Naive B cell (primary cell): Measurements from ENCODE around the gene ARFGAP3. TPM values are rescaled to one million over a fixed set of nuclear protein-coding genes. Genes with fewer than 3 reads are reported as not detected.
"Not testable (repeated sequence)": the region's sequence is repeated elsewhere in the genome, so short reads cannot be mapped to it uniquely, and the experiment has no call there.

Experiments used
- ATAC-seq, 2 donors: fragments of 150-1000 bp; cut with Tn5 transposase; 2 replicates each; pipeline ENCODE4 v1.10.0; 2021; ENCODE audit warnings: low read depth in 2 of 2, mild to moderate bottlenecking in 2 of 2, moderate library complexity in 2 of 2
- DNase-seq: peaks from one replicate; pipeline ENCODE4 v3.0.0; 2022
- H3K27ac Mint-ChIP-seq, 6 donors: one replicate each; pipeline ENCODE4 v1.8.0; 2020 to 2022; ENCODE audit warnings: mild to moderate bottlenecking in 6 of 6, mixed read lengths in 6 of 6, moderate library complexity in 5 of 6, inconsistent platforms in 2 of 6
- H3K27me3 Mint-ChIP-seq, 3 donors: one replicate each; pipeline ENCODE4 v1.8.0; 2021 to 2022; ENCODE audit warnings: mixed read lengths in 3 of 3, mild to moderate bottlenecking in 1 of 3
- H3K36me3 Mint-ChIP-seq, 2 donors: one replicate each; pipeline ENCODE4 v1.8.0; 2020 to 2022; ENCODE audit warnings: mixed read lengths in 2 of 2, inconsistent platforms in 1 of 2, mild to moderate bottlenecking in 1 of 2
- H3K4me1 Mint-ChIP-seq, 3 donors: one replicate each; pipeline ENCODE4 v1.8.0; 2020 to 2022; ENCODE audit warnings: mixed read lengths in 3 of 3, inconsistent platforms in 1 of 3, mild to moderate bottlenecking in 1 of 3, moderate library complexity in 1 of 3
- H3K4me3 Mint-ChIP-seq, 8 donors: one replicate each; pipeline ENCODE4 v1.8.0; 2020 to 2022; ENCODE audit warnings: mild to moderate bottlenecking in 8 of 8, mixed read lengths in 8 of 8, moderate library complexity in 8 of 8, inconsistent platforms in 2 of 8
- H3K9me3 Mint-ChIP-seq, 7 donors: one replicate each; pipeline ENCODE4 v1.8.0; 2020 to 2022; ENCODE audit warnings: mixed read lengths in 7 of 7, mild to moderate bottlenecking in 5 of 7, inconsistent platforms in 2 of 7, moderate library complexity in 1 of 7
- polyA plus RNA-seq, 6 donors: library from polyadenylated mRNA; unstranded; fragments of 300-500 nt; fragmentation: Illumina TruSeq; gene quantifications; one replicate each; pipeline ENCODE4 v1.2.3, GENCODE V29; 2021; ENCODE audit warnings: low read depth in 6 of 6

The ARFGAP3 gene
- polyA plus RNA-seq, 6 donors from 2014 or later: 24.2 to 48.6 (median 35.3) TPM

- no peak for ATAC-seq
- DNase-seq: no peak
- Mint-ChIP-seq H3K27ac (peak overlapping the region in 2 of 6 donors; percentile 15 to 46), H3K36me3 (no peaks in the 10 kb centered on the region), H3K4me1 (no peaks in the 10 kb centered on the region), H3K27me3 (peaks cover 0 to 5% (median 0%) of the 10 kb centered on the region in 3 donors), H3K9me3 (no peaks in the 10 kb centered on the region), H3K4me3 (peak overlapping the region in 1 of 8 donors; percentile 42)
Measured at GRCh38 chr22:42788021-42788420, 69.1 kb downstream of the ARFGAP3 start.

- Mint-ChIP-seq H3K36me3 (no peaks in the 10 kb centered on the region), H3K27me3 (peaks cover 0 to 5% (median 0%) of the 10 kb centered on the region in 3 donors), H3K27ac (peak overlapping the region in 1 of 6 donors; percentile 46), H3K4me3 (no peak overlapping the region), H3K4me1 (no peaks in the 10 kb centered on the region), H3K9me3 (no peaks in the 10 kb centered on the region)
- ATAC-seq (no peak), DNase-seq (no peak)
Measured at GRCh38 chr22:42787357-42787736, 69.7 kb downstream of the ARFGAP3 start.

- no peaks in the 10 kb centered on the region for H3K9me3 Mint-ChIP-seq
- H3K27me3 Mint-ChIP-seq: peaks cover 0 to 5% (median 0%) of the 10 kb centered on the region in 3 donors
- DNase-seq (no peak), ATAC-seq (no peak)
- no peaks in the 10 kb centered on the region for H3K4me1 Mint-ChIP-seq
- H3K4me3 Mint-ChIP-seq: no peak overlapping the region
- no peak overlapping the region for H3K27ac Mint-ChIP-seq
- no peaks in the 10 kb centered on the region for H3K36me3 Mint-ChIP-seq
Measured at GRCh38 chr22:42786606-42787356, 70.3 kb downstream of the ARFGAP3 start.

- DNase-seq (no peak), ATAC-seq (no peak)
- H3K9me3 Mint-ChIP-seq: no peaks in the 10 kb centered on the region
- no peaks in the 10 kb centered on the region for H3K4me1 Mint-ChIP-seq
- no peak overlapping the region for H3K4me3 Mint-ChIP-seq
- H3K27me3 Mint-ChIP-seq: peaks cover 0 to 5% (median 0%) of the 10 kb centered on the region in 3 donors
- no peaks in the 10 kb centered on the region for H3K36me3 Mint-ChIP-seq
- H3K27ac Mint-ChIP-seq: no peak overlapping the region
Measured at GRCh38 chr22:42785706-42786499, 71.2 kb downstream of the ARFGAP3 start.

- not testable (repeated sequence) for H3K27me3 Mint-ChIP-seq, H3K4me1 Mint-ChIP-seq, H3K9me3 Mint-ChIP-seq
Measured at GRCh38 chr22:42782306-42782705, 74.8 kb downstream of the ARFGAP3 start.

GRCh38 chr22:42780070-42780540 is 77.0 kb downstream of the ARFGAP3 start:
- H3K27ac Mint-ChIP-seq: peak overlapping the region in 1 of 6 donors; percentile 33

More at GRCh38 chr22:42782306-42782705, 74.8 kb downstream of the ARFGAP3 start:
- DNase-seq, H3K27ac Mint-ChIP-seq, ATAC-seq, H3K36me3 Mint-ChIP-seq, H3K4me3 Mint-ChIP-seq: not testable (repeated sequence)

GRCh38 chr22:42777126-42777525 is 79.9 kb downstream of the ARFGAP3 start:
- DNase-seq: no peak
- H3K27me3 Mint-ChIP-seq: no peaks in the 10 kb centered on the region
- no peaks in the 10 kb centered on the region for H3K9me3 Mint-ChIP-seq
- peaks cover 9 to 16% (median 11%) of the 10 kb centered on the region in 3 donors for H3K4me1 Mint-ChIP-seq
- no peaks in the 10 kb centered on the region for H3K36me3 Mint-ChIP-seq
- no peak for ATAC-seq
- H3K4me3 Mint-ChIP-seq: no peak overlapping the region
- H3K27ac Mint-ChIP-seq: no peak overlapping the region

More at GRCh38 chr22:42780070-42780540, 77.0 kb downstream of the ARFGAP3 start:
- no peaks in the 10 kb centered on the region for H3K27me3 Mint-ChIP-seq
- ATAC-seq: peak; percentile 71 to 88
- peak; percentile 59 for DNase-seq
- no peak overlapping the region for H3K4me3 Mint-ChIP-seq
- H3K36me3 Mint-ChIP-seq: no peaks in the 10 kb centered on the region
- H3K9me3 Mint-ChIP-seq: no peaks in the 10 kb centered on the region
- peaks cover 0 to 6% (median 4%) of the 10 kb centered on the region in 3 donors for H3K4me1 Mint-ChIP-seq

GRCh38 chr22:42773167-42773566 is 83.9 kb downstream of the ARFGAP3 start:
- Mint-ChIP-seq H3K36me3 (no peaks in the 10 kb centered on the region), H3K27ac (peak overlapping the region in 2 of 6 donors; percentile 62 to 65), H3K27me3 (peaks cover 0 to 3% (median 0%) of the 10 kb centered on the region in 3 donors), H3K9me3 (no peaks in the 10 kb centered on the region), H3K4me3 (peak overlapping the region in 3 of 8 donors; percentile 13 to 52 (median 39)), H3K4me1 (peaks cover 28 to 40% (median 32%) of the 10 kb centered on the region in 3 donors)
- ATAC-seq (no peak), DNase-seq (no peak)

- Mint-ChIP-seq H3K27ac (no peak overlapping the region), H3K9me3 (no peaks in the 10 kb centered on the region), H3K36me3 (no peaks in the 10 kb centered on the region), H3K27me3 (peaks cover 0 to 3% (median 0%) of the 10 kb centered on the region in 3 donors), H3K4me1 (peaks cover 30 to 43% (median 36%) of the 10 kb centered on the region in 3 donors), H3K4me3 (peak overlapping the region in 1 of 8 donors; percentile 13)
- ATAC-seq (no peak), DNase-seq (no peak)
Measured at GRCh38 chr22:42772647-42773046, 84.4 kb downstream of the ARFGAP3 start.

GRCh38 chr22:42770941-42771647 is 86.0 kb downstream of the ARFGAP3 start:
- H3K4me3 Mint-ChIP-seq: peak overlapping the region in 4 of 8 donors; percentile 6 to 71 (median 62)
- no peaks in the 10 kb centered on the region for H3K36me3 Mint-ChIP-seq
- DNase-seq: no peak

GRCh38 chr22:42770448-42770726 is 86.7 kb downstream of the ARFGAP3 start:
- Mint-ChIP-seq H3K4me1 (peaks cover 34 to 45% (median 36%) of the 10 kb centered on the region in 3 donors), H3K9me3 (no peaks in the 10 kb centered on the region), H3K27ac (peak overlapping the region in 3 of 6 donors; percentile 49 to 78 (median 52)), H3K36me3 (no peaks in the 10 kb centered on the region), H3K4me3 (peak overlapping the region in 5 of 8 donors; percentile 56 to 81 (median 70)), H3K27me3 (peaks cover 0 to 3% (median 0%) of the 10 kb centered on the region in 3 donors)
- DNase-seq (no peak), ATAC-seq (no peak)

More at GRCh38 chr22:42770941-42771647, 86.0 kb downstream of the ARFGAP3 start:
- ATAC-seq: no peak
- Mint-ChIP-seq H3K9me3 (no peaks in the 10 kb centered on the region), H3K27ac (peak overlapping the region in 4 of 6 donors; percentile 76 to 91 (median 80)), H3K27me3 (peaks cover 0 to 3% (median 0%) of the 10 kb centered on the region in 3 donors), H3K4me1 (peaks cover 34 to 45% (median 36%) of the 10 kb centered on the region in 3 donors)

GRCh38 chr22:42769574-42770447 is 87.3 kb downstream of the ARFGAP3 start:
- Mint-ChIP-seq H3K36me3 (no peaks in the 10 kb centered on the region), H3K27ac (peak overlapping the region; percentile 49 to 88 (median 74)), H3K4me1 (peaks cover 34 to 45% (median 36%) of the 10 kb centered on the region in 3 donors), H3K27me3 (peaks cover 0 to 3% (median 0%) of the 10 kb centered on the region in 3 donors), H3K4me3 (peak overlapping the region in 7 of 8 donors; percentile 56 to 88 (median 76)), H3K9me3 (no peaks in the 10 kb centered on the region)
- DNase-seq: peak; percentile 67
- ATAC-seq: peak; percentile 92 to 94
